Measurements from ENCODE around the gene PRKCZ. TPM values are rescaled to one million over a fixed set of nuclear protein-coding genes. Genes with fewer than 3 reads are reported as not detected.

Gene PRKCZ
- total and polyA plus RNA-seq, 9 of the 15 experiments (the other 6 are each of a cell fraction or from before 2014, with no cell fraction given): 0.07 to 3.1 (median 1.3) TPM

DNA sequence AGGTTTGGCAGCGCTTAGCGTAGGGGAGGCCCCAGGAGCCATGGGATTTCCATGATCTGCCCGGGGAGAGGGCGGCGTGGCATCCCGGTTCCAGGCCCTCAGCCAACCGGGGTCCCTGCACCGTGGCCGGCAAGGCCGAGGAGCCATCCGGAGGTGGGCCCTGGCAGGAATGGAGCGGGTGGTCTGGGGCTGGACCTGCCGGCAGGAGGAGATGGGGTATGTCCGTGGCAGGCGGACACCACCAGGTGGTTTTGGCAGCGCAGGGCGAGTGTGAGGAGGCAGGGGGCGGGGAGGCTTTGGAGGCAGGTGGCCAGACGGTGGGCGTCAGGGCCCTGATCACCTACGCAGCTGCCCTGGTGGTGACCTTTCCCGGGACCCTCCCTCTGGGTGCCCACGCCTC is 10.3 kb downstream of the PRKCZ start:
- ATAC-seq (no peak), FAIRE-seq (no peak), DNase-seq (ENCODE audit: extremely low read depth in 1 of 4, low spot score in 3 of 4) (no peak)
- H3K9me1 ChIP-seq (ENCODE audit: control insufficient read depth, insufficient read depth, low read length): peaks cover 9% of the 10 kb centered on the region
- H3K4me1 ChIP-seq (replicated peaks in 1 of 2; ENCODE audit: control insufficient read depth in 2 of 2, insufficient read depth in 2 of 2, low read length in 2 of 2): peaks cover 0 to 29% of the 10 kb centered on the region in 2 experiments; a peak in 2 of 5 replicates
- no peak overlapping the region for H3K9ac ChIP-seq (ENCODE audit: insufficient read depth in 1 of 2, low read depth in 2 of 2, low read length in 2 of 2)
- in situ Hi-C loops (cut with MboI): no loop called here
- no peak overlapping the region for H3K4me3 ChIP-seq
- no peak overlapping the region for H3K27ac ChIP-seq (ENCODE audit: extremely low read depth, low read depth, low read length)
- CTCF ChIA-PET (ENCODE audit: low intra/inter-chr PET ratio): no interaction called here
- H3K79me2 ChIP-seq (ENCODE audit: control insufficient read depth, insufficient read depth, low read length): no peaks in the 10 kb centered on the region
- 0 out of 2 replicates have a peak, but pooled peaks cover 5% of the 10 kb centered on the region for H4K20me1 ChIP-seq (replicated peaks; ENCODE audit: control insufficient read depth, insufficient read depth, low read length)
- no TSS peak for BruUV-seq (replicated peaks)
- no peaks in the 10 kb centered on the region for H3K9me3 ChIP-seq (replicated peaks; ENCODE audit: control insufficient read depth, insufficient read depth, low read depth, low read length)
- no peak overlapping the region for H3K4me2 ChIP-seq (ENCODE audit: insufficient read depth, low read length)
- H3K36me3 ChIP-seq (ENCODE audit: control insufficient read depth, insufficient read depth, low read length): no peaks in the 10 kb centered on the region
- 8% methylated on average over 23 of the region's 23 CpGs for WGBS (ENCODE audit: insufficient coverage, low coverage, missing lambda C conversion rate)
- H3K27me3 ChIP-seq (ENCODE audit: control insufficient read depth in 2 of 2, insufficient read depth in 2 of 2, low read length in 2 of 2): peaks cover 44 to 64% of the 10 kb centered on the region in 2 experiments
- TF ChIP-seq ARID1B (IDR thresholded peaks at IDR 0.05) (no peak), HSF4 (CRISPR knock-in tag; IDR thresholded peaks at IDR 0.05; ENCODE audit: borderline replicate concordance) (no peak)
- TF ChIP-seq, protein P1, sequence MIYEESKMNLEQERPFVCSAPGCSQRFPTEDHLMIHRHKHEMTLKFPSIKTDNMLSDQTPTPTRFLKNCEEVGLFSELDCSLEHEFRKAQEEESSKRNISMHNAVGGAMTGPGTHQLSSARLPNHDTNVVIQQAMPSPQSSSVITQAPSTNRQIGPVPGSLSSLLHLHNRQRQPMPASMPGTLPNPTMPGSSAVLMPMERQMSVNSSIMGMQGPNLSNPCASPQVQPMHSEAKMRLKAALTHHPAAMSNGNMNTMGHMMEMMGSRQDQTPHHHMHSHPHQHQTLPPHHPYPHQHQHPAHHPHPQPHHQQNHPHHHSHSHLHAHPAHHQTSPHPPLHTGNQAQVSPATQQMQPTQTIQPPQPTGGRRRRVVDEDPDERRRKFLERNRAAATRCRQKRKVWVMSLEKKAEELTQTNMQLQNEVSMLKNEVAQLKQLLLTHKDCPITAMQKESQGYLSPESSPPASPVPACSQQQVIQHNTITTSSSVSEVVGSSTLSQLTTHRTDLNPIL (CRISPR knock-in tag; IDR thresholded peaks at IDR 0.05): no peak
- POLR2A ChIA-PET: no interaction called here
- intact Hi-C loops (cut with micrococcal nuclease): no loop called here
- H2AFZ ChIP-seq (ENCODE audit: low read depth, low read length): no peak overlapping the region
